EL (cell line): ENCODE results near the gene IPO11.
"Not testable (repeated sequence)": the region's sequence is repeated elsewhere in the genome, so short reads cannot be mapped to it uniquely, and the experiment has no call there.

ENCODE experiments used
- DNase-seq: peaks from one replicate; pipeline ENCODE4 v3.0.0-alpha.2; 2016

Gene IPO11

DNA sequence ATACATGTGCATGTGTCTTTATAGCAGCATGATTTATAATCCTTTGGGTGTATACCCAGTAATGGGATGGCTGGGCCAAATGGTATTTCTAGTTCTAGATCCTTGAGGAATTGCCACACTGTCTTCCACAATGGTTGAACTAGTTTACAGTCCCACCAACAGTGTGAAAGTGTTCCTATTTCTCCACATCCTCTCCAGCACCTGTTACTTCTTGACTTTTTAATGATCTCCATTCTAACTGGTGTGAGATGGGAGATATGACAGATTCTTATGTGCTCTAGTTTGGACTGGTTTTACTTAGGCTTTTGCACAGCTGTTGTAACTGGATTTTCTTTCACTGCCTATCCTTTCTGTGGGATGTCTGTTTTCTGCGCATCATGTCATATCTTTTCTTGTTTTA is 108.2 kb downstream of the IPO11 start:
- not testable (repeated sequence) for DNase-seq

DNA sequence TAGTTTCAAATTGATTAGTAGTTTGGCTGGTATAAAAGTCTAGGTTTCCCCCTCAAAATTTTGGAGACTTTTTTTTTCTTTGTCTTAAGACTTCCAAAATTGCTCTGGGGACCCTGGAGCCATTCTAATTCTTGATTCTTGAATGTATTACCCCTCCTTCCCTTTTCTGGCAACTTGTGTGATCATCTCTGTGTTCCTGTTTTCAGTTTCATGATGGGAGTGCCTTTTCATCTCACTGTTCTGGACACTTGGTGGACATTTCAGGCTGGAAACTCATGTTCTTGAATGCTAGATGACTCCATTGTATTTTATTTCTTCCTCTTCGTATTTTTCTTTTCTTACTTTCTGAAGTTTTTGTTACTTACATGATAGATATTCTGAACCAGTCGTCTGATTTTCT is 108.8 kb downstream of the IPO11 start:
- DNase-seq = no peak

DNA sequence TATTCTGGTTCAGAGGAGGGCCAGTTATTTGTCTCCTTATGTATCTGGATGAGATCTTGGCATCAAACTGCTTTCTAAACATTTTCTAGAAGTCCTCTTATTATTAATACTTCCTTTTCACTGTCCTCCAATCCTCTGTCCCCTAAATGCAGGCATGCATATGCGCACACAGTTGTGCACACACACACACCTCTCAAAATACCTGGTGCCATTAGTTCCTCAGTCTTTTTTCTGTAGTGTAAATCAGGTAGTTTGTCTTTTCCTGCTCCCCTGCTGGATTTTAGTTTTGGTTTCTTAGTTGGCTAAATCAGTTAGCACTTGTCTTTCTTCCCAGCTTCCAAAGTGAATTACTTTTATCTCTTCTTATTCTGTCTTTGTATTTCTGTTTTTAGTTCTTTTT is 110.2 kb downstream of the IPO11 start:
- DNase-seq = no peak

DNA sequence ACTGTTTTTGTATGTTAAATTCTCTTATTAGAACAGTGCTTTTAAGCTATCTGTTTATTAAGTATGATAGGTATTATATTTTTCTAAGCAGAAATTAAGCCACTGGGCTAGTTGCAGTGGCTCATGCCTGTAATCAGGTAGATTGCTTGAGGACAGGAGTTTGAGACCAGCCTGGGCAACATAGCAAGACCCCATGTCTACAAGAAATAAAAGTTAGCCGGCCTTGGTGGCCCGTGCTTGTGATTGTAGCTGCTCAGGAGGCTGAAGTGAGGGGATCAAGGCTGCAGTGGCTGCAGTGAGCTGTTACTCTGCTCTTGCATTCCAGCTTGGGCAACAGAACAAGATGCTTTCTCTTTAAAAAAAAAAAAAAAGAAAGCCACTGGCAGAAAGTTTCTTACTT is 121.0 kb downstream of the IPO11 start:
- no peak for DNase-seq

DNA sequence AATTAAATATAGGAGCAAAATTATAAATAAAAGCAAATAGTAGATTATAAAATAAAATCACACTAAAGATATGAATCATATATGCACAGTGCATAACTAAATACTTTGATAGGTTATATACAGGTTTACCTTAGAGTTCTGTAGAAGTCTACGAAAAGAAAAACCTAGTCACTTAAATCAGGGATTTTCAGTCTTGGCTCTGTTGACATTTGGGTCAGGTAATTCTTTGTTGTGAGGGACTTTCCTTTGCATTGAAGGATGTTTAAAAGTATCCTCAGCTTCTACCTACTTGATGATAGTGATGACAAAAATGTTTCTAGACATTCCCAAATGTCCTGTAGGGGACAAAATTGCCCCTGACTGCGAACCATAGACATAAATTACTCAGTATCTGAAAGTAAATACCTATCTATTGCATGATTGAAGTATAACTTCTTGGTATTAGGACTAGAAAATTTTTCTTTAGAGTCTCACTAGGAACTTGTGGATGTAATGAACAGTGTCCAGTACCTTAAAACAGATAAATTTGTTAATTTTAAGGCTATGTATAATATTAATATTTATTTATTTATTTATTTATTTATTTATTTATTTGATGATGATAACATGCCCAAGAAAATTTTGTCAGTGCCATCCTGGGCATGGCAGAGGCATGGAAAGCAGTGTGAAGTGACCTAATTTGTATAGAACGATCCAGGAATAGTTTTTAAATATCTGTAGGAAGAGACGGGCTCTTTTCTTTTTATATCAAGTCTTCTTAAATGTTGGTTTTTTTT is 122.1 kb downstream of the IPO11 start:
- DNase-seq = no peak

DNA sequence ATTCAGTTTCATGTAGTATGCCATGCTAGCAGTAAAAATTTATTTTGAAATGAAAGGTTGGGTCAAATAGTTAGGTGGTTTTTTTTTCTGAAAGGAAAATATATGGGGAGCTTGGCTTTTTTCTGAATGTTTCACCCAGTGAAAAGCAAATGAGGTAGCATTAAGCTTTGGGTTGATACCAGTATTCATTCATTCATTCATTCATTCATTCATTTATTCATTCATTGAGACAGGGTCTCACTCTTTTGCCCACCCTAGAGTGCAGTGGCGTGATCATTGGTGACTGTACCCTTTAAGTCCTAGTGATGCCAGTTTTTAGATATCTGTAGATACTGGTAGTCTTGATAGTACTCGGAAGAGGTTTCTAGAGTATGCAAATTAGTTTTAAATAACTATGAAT is 123.7 kb downstream of the IPO11 start:
- no peak for DNase-seq

DNA sequence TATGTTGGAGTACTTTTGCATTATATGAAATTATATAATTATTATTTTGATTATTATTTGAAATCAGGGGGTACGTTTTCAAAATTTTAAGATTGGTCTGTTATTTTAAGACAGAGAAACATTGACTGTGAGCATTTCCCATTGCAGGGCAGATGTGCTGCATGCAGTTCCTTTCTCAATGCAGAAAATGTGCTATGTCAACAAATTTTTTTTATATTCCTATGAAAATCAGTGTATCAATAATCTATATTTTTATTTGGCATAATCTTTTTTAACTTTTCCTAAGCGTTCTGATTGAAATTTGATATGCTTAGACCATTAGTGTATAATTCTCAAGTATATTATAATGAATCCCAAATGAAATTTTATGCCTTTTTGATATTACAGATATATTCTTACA is 124.2 kb downstream of the IPO11 start:
- DNase-seq = no peak

DNA sequence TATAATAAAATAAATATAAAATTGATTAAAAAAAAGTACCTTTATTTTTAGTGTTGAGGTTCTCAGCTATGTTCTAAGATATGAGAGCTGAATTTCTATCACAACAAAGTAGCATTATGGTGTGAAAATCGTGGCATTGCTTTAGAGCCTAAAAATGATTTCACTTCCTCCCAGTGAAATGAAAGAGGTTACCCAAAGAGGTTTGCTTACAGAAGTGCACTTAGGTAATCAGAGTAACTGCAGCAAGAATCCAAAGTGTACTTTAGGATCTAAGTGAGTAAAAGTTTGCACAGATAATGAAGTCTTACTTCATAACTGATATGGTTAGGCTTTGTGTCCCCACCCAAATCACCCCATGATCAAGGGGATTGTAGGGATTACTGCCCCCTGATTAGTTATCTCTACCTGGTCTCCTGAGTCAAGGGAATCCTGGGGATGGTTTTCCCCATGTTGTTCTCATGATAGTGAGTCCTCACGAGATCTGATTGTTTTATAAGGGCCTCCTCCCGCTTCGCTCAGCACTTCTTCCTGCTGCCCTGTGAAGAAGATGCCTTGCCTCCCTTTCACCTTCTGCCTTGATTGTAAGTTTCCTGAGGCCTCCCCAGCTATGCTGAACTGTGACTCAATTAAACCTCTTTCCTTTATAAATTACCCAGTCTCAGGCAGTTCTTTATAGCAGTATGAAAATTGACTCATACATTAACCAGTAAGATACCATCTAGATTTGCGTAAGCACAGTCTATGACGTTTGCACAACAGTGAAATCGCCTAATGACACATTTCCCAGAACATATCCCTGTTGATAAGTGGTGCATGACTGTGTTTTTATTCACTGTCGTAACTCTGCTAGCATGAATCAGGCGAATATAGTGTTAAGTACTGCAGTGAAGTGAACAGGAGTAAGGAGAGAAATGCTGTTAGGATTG is 125.7 kb downstream of the IPO11 start:
- peak; percentile 67 for DNase-seq

DNA sequence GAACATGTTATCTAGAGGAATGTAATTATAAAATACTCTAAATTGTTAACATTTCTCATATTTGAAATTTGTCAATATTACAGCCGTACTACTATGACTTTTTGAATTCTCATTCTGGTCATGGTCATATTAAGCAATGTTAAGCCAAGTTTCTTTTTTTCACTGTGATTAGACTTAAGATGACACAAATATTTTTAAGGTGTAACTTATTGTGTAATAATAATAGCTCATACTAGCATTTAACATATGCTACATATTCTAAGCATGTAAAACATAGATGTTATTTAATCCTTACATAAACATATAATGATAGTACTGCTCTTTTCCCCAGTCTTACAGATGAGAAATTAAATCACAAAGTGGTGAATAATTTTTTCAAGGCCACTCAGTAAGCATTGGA is 130.2 kb downstream of the IPO11 start:
- no peak for DNase-seq

DNA sequence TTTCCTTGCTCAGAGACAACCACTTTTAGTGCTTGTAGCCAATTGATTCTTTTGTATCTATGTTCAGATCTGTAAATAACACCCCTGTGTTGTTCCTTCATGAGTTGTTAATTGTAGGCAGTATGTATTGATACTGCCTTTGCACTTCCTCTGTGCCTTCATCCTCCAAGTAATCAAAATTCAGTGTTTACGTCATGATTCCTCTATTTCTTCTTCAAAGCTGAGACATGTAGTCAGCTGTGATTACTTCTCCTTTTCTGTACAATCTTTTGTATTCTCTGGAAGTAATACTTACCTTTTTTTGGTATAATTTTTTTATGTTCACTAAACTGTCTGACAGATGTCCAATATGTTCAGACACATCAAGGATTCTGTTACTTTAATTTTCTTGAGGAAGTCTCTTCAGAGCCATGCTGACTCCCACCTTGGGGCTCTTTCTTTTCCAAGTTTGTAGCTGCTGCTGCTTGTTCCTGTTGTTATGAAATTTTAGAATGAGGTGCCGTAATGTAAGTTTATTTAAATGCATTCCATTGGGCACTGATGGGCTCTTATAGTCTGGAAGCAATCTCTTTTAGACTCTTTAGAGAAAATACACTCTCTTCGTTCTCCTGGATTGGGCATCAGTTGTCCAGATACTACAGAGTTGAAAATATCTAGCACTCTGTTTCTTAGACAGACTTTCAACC is 135.5 kb downstream of the IPO11 start:
- DNase-seq = no peak

DNA sequence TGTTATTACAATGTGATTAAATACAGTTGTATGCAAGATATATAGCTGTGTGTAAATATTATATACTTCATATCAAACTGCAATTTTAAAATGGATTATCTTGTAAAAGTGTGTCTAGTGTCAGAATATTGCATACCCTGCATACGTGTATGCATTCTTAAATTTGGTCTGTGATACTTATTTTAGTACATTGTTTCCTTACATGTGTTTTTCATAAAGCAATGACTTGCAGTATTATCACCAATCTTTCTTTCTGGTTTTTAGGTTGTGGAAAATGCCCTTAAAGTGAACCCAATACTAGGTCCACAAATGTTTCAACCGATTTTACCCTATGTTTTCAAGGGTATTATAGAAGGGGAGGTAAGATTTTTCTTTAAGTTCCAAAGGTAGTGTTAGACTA is 137.5 kb downstream of the IPO11 start:
- DNase-seq = no peak

DNA sequence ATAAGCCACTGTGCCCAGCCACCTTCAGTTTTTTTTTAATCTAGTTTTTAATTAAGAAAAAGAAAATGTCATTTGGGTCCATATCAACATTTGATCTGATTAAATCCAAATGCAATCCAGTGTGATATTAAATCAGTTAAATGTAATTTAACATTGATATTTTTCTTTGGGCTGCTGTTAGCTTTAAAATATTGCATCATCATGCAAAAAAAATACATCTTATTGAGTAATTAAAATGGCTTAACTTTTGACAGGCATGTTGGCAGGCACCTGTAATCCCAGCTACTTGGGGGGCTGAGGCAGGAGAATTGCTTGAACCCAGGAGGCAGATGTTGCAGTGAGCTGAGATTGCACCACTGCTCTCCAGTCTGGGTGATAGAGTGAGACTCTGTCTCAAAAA is 143.4 kb downstream of the IPO11 start:
- DNase-seq = no peak

DNA sequence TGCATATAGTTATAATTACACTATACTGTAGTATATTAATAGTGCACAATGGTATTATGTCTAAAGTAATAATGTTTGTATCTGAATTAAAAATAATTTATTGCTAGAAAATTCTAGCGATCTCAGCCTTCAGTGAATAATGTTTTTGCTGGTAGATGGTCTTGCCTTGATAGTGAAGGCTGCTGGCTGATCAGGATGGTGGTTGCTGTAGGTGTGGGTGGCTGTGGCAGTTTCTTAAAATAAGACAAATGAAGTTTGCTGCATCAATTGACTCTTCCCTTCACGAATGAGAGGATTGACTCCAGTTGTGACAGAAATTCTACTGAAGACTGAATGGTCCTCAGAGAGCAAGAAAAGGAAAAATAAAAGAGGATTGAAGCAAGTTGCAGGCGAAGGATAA is 146.4 kb downstream of the IPO11 start:
- DNase-seq = no peak

DNA sequence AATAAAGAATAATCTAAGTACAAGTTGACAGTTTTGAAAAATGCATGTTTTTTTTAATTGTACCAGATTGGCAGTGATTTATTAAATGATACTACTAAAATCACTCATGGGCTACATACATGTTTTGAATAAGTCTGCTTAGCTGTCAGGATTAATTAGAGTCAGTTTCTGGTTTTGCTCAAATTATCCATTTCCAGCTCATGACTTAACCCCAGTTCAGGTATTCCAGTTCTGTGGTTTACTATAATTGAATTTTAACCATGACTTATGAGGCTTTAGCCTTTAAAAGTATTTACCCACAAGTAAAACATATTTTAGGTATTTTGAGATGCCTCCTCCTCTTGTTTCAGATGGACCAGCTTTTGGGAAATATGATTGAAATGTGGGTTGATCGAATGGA is 148.2 kb downstream of the IPO11 start:
- DNase-seq = no peak

DNA sequence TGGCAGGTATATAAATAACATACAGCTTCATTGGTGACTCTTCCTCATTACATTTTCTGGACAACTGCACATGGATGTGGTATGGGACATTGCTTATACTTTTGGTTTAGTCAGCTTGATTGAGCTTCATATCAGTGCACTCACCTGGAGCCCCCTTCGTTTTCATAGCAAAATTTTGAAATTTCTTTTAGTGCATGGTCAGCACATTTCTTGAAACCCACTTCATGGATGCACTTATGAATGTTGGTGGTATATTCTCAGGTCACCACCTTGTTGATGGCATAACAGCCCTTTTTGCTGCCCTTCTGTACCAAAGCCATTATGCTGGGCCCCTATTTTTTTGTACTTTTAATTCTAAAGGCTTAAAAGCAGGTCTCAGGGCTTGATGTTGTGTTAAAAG is 149.3 kb downstream of the IPO11 start:
- DNase-seq = no peak

DNA sequence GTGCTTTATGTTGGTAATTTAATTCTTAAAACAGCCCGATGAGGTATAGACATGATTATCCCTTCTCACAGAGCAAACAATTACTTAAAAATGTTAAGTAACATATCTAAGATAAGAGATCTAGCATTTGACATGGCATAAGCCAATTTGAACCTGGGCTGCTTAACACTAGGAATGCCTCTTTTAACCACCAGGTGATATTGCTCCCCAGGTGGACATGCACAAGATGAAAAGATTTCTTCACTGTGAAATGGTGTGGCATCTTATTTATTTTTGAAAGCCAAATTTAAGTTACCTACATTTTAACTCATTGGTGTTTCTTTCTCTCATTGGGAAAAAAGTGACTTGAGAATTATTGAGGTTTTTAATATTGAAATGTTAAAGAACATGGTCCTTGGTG is 150.3 kb downstream of the IPO11 start:
- DNase-seq = no peak

DNA sequence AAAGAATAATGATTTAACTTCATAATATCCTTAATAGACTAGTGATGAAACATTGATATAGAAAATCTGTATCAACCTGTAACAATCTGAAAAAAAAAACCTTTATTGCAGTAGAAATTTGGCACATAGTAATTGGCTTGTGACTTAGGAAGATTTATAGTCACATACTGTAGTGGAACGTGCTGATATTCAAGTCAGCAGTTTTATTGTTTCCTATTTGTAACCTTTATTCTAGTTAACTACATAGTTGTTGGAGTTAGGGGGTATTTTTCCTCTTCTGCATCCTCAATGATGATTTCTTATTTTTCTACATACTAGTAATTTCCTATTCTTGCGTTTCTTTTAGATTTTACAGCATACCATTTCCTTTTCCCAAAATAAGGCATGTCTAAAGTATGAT is 151.5 kb downstream of the IPO11 start:
- DNase-seq = no peak

DNA sequence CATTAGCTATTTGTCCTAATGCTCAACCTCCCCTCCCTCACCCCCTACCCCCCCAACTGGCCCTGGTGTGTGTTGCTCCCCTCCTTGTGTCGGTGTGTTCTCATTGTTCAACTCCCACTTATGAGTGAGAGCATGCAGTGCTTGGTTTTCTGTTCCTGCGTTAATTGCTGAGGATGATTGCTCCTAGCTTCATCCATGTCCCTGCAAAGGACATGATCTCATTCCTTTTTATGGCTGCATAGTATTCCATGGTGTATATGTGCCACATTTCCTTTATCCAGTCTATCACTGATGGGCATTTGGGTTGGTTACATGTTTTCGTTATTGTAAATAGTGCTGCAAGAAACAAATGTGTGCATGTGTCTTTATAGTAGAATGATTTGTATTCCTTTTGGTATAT is 153.2 kb downstream of the IPO11 start:
- DNase-seq = not testable (repeated sequence)

DNA sequence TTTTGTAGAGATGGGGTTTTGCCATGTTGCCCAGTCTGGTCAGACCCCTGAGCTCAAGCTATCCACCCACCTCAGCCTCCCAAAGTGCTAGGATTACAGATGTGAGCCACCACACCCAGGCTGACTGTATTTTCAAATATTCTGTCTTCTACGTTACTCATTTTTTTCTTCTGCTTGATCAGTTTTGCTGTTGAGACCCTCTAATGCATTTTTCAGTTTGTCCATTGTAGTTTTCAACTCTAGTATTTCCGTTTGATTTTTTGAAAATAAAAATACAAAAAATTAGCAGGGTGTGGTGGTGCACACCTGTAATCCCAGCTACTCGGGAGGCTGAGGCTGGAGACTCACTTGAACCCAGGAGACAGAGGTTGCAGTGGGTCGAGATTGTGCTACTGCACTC is 155.6 kb downstream of the IPO11 start:
- DNase-seq = no peak

DNA sequence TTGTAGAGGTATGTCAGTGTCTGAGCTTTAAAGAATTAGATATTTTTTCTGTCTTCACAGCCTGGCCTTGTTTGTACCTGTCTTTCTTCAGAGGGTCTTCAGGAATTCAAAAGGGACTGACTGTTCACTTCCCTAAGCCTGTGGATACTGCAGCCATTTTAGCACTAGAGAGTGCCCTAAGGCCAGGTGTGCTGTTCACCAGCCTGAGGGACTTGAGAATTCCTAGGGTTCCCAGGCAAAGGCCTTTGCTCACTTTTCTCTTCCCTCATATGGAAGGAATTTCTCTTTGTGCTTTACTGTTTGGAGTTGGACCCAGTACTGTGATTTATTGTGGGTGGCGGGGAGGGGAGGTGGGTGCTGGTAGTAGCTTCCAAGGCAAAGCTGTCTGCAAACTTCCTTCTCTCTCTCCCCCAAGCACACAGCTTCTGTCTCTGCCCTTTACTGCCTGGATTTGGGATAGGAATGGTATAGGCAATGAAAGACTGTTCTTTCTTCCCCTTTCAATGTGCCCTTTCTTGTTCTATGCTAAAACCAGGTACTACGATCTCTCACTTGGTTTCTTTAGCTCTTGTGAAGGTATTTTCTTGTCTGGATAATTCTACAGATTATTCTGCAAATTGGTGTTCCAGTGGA is 156.4 kb downstream of the IPO11 start:
- DNase-seq = no peak

DNA sequence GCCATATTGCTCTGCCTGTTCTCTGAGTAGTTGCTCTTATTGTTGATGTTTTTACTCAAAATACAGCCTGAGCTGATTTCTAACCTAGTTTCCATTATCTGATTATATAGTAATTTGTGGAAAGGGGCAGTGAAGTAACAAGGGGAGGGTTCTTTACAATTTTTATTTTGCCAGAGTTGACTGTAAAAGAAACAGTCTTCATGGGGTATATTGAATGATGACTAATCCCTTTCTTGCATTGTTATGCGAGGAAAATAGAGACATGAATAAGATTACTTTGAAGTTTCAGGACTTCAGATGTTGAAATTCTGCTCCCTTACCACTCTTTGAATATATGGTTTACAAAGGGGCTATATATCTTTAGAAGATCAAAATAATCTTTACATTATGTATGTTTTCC is 156.9 kb downstream of the IPO11 start:
- no peak for DNase-seq

DNA sequence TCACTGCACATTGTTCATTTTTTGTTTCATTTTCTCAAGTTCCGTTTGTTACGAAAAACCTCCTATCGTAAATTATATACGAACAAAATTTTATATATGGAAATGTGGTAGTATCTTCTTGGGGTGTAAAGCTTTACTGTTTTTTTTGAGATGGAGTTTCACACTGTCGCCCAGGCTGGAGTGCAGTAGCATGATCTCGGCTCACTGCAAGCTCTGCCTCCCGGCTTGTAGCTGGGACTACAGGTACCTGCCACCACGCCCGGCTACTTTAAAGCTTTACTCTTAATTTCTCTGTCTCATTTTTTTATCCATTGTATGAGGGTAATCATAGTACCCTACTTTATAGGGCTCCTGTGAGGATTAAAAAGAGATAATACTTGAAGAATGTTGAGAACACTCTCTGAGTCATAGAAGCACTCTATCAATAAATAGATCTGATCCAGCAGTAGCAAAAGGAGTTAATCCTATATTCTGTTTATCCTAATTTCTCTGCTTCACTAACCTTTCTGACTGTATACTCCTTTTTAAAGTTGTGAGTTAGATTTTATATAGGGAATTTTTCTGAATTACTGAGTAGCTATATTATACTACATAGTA is 160.5 kb downstream of the IPO11 start:
- DNase-seq = no peak

DNA sequence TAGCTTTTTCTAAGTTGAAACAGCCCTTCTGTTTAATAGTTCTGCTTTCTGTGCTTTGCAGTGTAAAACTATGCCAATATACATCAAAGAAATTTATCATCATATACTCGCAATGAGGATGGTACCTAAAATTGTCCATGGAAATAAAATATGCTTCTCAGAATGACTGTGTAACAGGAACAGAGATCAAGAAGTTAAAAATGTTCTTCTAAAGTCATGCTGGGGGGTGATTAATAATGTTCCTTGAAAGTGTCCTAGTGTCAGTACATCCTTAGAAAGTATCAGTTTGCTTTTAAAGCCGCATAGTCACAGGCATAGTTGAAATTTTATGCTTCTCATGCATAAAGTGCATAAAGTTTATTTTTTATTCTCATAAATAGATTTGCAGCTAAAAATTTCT is 162.0 kb downstream of the IPO11 start:
- DNase-seq = no peak
